Endometrium (tissue), 2 donors: ENCODE data around the gene PM20D2.

Experiments used
- FAIRE-seq: peaks from 2 replicates; lab custom pipeline; 2012; peaks lifted over from hg19 to GRCh38; lab: Jason Lieb, UNC
- donor health status: control.
- donor health status: control.

Gene PM20D2

DNA sequence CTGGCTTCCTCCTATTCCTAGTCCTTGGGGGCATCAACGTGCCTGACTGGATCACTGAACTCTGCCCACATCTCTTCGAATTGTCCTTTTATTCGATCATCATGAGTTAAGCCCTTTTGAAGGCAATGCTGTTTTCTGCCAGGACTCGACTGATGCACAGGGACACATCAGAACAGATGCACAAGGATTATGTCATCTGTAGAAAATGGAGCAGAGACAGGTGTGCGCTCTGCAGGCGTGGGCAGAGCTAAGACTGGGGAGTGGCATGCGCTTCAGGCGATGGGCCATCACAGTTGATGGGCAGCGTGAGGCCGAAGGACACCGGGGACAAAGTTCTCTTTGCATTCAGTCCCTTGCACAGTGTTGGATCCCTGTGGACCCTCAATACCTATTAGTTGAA is 58.2 kb downstream of the PM20D2 start:
- no peak for FAIRE-seq

DNA sequence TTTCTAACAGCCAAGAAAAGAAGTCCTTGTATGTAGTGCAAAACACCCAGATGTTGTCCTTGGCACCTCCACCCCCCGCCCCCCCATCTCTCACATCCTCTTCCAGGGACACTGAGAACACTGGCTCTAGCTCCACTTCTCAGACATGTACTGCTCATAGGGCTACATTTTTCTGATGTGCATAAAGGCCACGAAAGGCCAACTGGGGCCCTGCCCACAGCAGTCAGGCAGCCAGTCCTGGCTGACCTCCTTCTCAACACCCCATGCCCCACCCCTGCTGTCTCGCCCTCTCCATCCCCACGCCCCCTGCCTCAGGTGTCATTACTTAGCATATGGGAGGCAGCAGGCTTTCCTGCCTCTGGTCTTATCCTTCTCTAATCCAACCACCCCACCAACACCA is 60.0 kb downstream of the PM20D2 start:
- FAIRE-seq, result no peak

DNA sequence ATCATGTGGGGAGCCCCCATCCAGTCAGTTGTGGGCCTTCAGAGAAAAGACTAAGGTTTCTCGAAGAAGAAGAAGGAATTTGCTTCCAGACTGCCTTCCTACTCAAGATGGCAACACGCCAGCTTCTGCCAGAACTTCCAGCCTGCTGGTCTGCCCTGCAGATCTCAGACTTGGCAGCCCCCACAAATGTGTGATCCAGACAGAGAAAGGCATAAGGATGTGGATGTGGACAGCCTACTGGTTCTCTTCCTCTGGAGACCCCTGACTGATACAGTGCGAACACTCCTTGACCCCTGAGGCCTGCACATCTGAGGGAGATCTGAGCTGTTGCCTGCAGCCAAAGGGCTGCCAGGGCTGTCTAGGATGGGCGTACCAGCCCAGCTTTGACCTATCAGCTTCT is 62.7 kb downstream of the PM20D2 start:
- FAIRE-seq, result no peak

DNA sequence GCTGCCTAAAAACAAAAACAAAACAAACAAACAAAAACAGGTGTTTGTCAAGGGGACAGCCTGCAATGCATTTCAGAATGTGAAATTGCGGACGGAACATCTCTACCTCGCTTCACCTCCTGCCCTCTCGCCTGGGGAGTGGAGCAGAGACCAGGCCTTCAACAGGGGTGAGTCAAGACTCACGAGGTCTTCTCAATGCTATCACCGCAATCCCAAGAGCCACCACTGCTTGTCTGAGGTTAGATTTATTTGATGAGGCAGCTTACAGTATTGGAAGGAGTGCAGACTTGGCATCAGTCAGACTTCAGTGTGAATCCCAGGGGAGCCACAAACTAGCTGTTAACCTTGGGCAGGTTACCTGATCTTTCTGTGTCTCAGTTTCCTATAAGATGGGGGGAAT is 63.6 kb downstream of the PM20D2 start:
- no peak for FAIRE-seq

DNA sequence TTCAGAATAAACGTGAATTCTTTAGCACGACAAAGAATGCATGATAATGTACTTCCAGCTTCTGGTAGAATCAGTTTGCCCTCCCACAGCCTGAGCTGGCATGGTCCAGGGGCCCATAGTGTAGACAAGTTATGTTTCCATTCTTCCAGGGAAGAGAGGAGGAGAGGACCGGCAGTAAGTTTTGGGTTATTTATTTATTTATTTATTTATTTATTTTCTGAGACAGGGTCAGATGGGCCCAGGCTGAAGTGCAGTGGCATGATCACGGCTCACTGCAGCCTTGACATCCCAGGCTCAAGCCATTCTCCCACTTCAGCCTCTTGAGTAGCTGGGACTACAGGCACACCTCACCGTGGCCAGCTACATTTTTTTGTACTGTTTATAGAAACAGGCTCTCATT is 66.6 kb downstream of the PM20D2 start:
- FAIRE-seq, result no peak

DNA sequence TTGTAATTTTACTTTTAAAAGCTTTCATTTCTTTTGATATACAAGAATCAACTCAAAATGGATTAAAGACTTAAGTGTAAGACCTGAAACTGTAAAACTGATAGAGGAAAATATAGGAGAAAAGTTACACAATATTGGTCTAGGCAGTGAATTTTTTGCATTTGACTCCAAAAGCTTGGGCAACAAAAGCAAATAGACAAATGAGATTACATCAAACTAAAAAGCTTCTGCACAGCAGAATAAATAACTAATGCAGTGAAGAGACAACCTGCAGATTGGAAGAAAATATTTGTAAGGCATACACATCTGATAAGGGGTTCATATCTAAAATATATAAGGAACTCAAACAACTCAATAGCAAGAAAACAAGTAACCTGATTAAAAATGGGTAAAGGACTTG is 68.3 kb downstream of the PM20D2 start:
- no peak for FAIRE-seq
